HG02840 (cell line): ENCODE results near the gene APOC3.

Experiments
- ATAC-seq: cut with Tn5 transposase; IDR thresholded peaks from one replicate; pipeline ENCODE4 v1.9.1; 2021; ENCODE audit warnings: mild to moderate bottlenecking, moderate library complexity, moderate number of reproducible peaks; ENCODE audit not compliant: unreplicated experiment, low FRiP score

APOC3 gene

DNA sequence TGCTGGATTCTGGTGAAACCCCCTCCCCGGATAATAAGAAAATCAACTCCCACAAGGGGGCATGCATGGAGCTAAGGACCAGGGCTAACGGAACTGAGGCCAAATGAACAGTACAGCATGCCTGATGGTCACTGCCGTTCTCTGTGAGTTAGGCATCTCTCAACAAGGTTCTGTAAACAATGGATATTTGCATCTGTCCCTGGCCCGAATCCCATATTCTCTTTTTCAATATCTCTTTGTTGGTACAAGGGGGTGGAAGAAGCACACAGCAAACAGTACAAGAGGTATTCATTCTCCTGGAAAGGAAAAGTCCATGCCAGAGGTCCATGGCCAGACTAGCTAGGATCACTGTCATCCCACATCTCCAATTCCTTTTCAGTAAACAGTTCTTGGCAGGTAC lies 39.9 kb downstream of the APOC3 start:
- no peak for ATAC-seq

DNA sequence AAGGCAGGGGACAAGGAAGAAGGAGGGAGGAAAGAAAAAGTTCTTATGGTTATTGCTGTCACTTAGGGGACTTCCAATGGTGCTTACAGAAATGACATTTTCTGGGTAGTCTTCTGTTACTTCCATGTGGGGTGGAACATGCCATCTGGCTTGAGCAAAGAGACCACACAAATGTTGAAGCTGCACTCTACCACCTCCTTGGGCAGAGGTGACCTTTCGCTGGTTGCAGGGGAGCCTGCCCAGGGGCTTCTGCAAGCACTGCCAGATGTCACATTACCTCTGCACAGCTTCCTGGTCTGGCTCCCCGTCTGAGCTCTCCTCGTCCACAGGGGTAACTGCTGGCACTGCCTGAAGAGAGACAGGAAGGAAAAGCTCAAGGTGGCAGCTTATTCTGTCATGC lies 40.3 kb downstream of the APOC3 start:
- no peak for ATAC-seq

DNA sequence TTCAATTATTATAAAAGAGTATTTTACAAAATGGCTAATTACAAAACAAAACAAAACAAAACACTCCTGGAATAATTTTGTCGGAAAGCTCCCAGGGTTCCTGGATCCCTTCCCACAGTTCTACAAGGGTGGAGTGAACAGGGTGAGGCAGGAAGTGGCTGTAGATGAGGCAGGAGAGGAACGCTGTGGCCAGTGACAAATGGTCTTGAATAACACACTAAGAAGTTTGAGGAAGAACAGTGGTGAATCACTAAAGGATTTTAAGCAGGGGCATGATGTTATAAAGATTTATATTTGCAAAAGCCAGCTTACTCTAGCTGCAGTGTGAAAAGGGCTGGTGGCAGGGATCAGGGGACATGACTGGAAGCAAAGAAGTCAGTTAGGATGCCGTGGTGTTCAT lies 41.5 kb downstream of the APOC3 start:
- ATAC-seq: no peak

DNA sequence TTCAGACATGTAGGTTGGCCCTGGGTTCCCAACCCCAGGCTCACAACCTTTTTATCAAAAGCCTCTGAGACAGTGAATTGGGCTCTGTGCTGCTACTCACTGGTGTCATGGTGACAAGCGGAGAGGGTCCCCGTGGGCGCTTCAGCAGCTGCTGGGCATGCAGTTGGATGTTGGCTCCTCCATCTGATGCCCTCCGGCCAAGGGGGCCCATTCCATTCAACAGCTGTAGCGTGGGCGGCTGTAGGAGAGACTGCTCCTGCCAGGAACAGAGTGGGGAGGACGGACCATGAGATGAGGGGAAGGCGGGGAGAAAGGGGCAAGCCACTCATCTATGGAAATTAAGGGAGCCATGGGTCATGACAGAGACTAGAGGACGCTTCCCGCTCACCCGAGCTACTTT lies 43.7 kb downstream of the APOC3 start:
- no peak for ATAC-seq

DNA sequence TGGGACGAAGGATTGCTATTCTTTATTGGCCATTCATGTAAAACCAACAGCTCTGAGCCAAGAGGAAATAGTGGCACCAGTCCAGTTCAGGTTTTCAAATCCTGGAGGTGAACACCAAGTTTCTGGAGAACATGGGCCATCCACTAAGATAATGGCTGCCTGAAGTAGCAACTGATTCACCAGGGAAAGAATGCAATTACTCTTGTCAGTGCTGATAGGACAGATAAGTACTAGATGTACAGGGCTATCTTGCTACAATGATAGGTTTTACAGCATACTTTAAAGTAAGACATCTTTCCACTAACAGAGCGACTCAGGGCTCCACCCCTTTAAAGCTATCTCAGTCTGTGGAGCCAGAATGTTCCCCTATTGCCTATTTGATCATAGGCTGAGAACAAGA lies 44.5 kb downstream of the APOC3 start:
- no peak for ATAC-seq

DNA sequence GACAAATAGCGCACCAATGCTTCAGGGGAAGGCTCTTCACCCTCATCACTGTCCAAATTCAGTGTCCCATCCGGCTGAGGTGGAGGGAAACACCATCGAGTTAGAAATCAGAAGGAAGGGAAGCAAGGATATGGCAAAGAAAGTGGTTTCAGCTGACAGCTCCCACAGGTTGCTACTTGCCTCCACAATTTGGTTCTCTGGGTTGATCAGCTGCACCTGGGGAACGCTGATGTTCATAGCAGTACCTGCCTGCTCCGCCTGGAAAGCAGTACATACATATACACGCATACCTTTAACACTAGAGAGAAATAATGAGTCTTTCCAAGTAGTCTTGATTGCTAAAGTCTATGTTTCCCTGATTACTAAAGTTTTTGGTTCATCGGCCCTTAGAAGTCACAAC lies 45.5 kb downstream of the APOC3 start:
- no peak for ATAC-seq

DNA sequence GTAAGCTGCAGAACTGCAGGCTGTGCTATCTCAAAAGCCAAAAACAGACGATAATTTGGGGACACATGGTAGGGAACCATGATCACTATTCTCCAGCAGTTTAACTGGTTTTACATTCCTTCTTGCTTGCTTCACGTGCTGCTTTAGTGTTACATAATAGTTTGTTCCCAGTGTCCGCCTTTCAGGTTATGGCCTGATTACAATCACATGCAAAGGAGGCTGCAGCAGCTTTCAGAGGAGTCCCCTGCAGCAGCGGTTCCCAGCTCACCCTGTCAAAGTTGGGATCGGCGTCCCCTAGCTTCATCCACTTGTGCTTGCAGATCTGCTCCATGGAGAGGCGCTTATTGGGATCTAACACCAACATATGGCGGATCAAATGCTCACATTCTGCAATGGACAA lies 46.9 kb downstream of the APOC3 start:
- no peak for ATAC-seq

DNA sequence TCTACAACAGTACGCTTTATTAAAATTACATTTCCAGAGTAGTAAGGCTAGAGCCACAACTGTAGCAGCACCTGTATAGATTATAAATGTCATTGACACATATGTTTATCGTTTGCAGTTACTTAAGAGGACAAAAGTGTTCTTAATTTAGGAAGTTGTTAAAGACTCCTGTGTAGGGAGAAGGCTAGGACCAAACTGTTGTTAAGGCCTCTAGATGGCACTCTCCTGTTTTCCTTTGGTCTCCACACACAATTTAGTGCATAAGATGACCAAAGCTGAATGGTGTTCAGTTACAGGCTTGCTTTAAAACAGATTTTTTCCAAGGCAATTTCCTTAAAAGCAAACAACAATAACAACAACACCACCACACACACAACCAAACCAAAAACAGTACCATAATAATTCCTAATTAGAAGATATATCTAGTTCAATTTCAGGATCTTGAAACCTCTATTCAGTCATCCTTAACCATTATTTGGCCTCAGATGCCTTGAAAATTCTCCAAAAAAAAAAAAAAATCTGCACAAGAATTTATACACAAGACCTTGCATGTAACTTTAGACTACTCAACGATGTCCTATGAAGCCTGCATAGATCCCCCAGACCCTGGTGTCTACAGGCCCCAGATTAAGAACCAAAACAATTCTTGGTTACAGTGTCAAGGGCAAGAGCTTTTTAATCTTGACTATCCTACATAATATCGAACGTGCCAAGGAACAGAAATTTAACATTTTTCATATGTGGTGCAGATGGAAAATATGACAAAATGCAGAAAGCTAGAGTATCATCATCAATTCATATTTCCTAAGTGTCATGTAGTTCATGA lies 50.3 kb downstream of the APOC3 start:
- ATAC-seq: no peak

DNA sequence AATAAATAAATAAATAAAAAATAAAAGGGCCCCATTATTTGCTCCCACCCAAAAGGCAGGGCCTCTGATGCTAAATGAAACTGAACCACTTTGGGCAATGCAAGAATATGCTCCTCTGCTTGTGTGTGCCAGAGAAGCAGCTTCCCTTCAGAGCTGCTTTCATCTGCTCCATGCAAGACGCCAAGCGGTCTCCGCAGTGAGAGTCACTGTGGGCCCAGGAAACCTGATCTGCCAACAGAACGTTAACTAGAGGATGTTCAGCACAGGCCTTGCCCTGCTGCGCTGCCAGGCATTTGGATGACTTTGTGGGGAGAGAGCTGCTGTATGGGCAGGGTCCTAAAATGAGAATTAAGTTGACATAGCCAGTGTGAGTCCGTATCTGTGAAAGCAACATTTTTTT lies 51.4 kb downstream of the APOC3 start:
- no peak for ATAC-seq

DNA sequence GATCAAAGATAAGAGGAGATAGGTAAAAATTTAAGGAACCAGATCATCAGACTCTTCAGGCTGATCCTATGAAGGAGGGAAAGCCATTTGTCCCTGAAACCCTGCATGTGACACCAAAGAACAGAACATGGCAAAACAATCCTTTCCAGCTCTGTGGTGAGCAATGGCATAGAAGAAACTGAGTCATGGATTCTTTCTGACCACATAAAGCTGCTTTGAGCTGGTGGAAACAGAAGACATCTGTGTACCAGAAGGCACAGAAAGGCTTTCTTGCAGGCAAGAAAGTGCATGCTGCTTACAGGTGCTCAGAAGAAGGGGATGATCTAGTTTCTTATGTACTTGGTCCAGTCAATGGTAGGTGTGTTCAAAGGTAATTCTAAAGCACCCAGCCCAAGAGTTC lies 52.7 kb downstream of the APOC3 start:
- ATAC-seq: no peak
